Measurements from ENCODE around the gene MUL1. TPM values are rescaled to one million over a fixed set of nuclear protein-coding genes. Genes with fewer than 3 reads are reported as not detected.

Gene MUL1
- 22.3 and 32.8 TPM in 2 replicates for total RNA-seq

GRCh38 chr1:20507564-20508410 lies at the start of gene MUL1:
Gene MUL1, minus strand, starts transcription at chr1:20508151. Its CDS starts 127 bp downstream, at chr1:20508024.

DNA sequence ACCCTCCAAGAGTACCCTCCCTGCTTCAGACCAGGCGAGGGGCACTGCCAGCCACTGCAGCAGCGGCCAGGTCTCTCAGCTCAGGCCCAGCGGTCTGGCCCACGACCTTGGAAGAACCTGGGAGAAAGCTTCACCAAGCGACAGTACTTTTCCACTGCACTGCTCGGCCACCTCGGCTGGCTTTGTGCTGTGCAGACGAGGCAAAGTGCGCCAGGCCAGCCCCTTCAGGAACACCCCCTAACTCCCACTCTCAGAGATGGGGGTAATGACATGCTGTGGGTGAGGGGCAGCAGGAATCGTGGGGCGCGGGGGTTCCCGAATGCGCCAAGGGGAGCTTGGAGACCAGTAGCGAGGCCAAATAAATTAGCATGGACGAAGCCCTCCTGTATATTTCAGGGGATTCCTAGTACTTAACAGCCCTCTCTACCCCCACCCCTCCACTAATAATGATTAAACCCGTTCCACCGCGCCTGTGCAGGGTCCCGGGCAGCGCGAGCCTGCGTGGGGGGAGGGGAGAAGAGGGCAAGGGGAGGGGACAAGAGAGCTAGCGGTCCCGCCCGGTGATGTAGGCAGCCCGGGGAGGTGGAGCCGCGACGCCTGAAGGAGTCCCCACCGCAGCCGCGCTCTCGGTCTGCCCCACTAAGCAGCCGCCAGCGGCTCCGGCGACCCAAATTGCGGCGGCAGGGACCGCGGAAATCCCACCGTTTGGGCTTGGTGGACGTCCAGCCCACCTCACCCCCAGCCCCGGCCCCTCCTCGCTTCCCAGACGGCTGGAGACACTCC lies 44.2 kb upstream of the MUL1 start, which contains the start of gene FAM43B:
Gene FAM43B, plus strand, starts transcription at position 629 of the 783 bp plus-strand sequence. CDS start 401 bp downstream, outside the sequence.

DNA sequence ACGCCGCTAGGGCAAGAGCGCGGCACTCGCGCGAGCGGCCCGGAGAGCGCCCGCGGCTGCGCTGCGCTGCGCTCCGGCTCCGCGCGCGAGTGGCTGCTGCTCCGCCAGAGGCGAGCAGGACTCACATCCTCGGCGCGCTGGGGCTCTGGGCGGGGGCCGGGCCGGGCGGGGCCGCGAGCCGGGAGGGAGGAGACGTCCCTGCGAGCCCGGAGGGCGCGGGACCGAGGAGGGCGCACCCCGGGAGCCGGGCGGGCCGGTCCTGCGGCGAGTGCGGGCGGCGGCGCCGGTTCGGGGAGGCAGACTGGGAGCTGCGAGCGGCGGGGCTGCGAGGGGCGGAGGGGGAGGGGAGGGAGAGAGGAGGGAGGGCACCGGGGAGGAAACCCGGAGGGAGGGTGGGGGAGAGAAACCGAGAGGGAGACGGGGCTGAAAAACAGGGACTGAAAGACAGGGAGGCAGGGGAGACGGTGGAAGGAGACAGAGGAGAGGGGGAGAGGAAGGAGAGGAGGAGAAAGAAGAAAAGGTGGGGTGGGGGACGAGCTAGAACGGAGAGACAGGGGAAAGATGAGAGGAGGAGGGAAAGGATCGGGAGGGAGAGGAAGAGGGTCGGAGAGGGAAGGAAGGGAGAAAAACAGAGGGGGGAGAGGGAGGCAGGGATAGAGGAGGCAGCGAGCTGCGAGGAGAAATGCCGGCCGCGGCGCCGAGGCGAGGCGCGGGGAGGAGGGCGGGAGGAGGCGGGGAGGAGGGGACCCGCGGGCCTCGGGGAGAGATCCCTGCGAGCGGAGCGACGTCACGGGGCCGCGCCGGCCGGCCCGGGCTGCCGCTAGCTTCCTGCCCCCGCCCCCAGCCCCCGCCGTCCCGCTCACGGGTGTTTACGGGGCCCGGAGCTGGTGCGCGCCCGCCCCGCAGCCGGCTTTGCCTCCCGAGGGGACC lies 22.2 kb downstream of the MUL1 start, which contains the start of gene CAMK2N1:
Gene CAMK2N1, minus strand, starts transcription at position 684 of the 930 bp plus-strand sequence. CDS start 831 bp downstream, outside the sequence.

Other genes starting within 250 kb of the MUL1 start
- gene VWA5B1, start 217.3 kb downstream of the MUL1 start, total RNA-seq: not detected in 2 replicates
- gene CAMK2N1, start 21.9 kb downstream of the MUL1 start, total RNA-seq: 6.4 and 14.1 TPM in 2 replicates
- gene FAM43B, start 44.4 kb upstream of the MUL1 start, total RNA-seq: 0.16 and 0.51 TPM in 2 replicates
- gene CDA, start 80.9 kb upstream of the MUL1 start, total RNA-seq: 3.0 and 4.4 TPM in 2 replicates
- 26.2 and 67.3 TPM in 2 replicates for gene PINK1, start 125.3 kb upstream of the MUL1 start, total RNA-seq
- gene DDOST, start 153.2 kb upstream of the MUL1 start, total RNA-seq: 334 and 373 TPM in 2 replicates
- 0.81 and 4.3 TPM in 2 replicates for gene KIF17, start 209.9 kb upstream of the MUL1 start, total RNA-seq
- 9.6 and 9.8 TPM in 2 replicates for gene SH2D5, start 224.6 kb upstream of the MUL1 start, total RNA-seq